GM12891 (cell line): Measurements from ENCODE around the gene IFT80.

ENCODE experiments used
- POLR2AphosphoS5 ChIP-seq: IDR thresholded peaks from 2 replicates; pipeline ENCODE4 v1.6.1; 2011; ENCODE audit warnings: low read depth, low read length, control low read depth
- POU2F2 ChIP-seq: IDR thresholded peaks from 2 replicates; pipeline ENCODE4 v1.6.1; 2011; ENCODE audit warnings: low read depth, mild to moderate bottlenecking, control low read depth, low read length, moderate library complexity
- TAF1 ChIP-seq: IDR thresholded peaks from 2 replicates; pipeline ENCODE4 v1.6.1; 2011; ENCODE audit warnings: low read depth, low read length, control low read depth

DNA sequence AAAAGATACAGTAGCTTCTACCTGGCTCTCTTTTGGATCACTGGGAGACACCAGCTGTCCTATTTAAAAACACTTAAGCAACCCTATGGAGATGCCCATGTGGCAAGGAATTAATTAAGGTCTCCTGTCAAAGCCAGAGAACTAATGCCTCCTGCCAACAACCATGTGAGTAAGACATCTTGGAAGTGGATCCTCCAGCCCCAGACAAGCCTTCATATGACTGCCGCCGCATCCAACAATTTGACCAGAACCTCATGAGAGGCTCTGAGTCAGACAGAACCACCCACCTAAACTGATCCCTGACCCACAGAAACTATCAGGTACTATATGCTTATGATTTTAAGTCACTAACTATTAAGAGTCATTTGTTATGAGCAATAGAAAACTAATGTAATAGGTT lies 22.3 kb downstream of the IFT80 start:
- TF ChIP-seq TAF1 (no peak), POU2F2 (no peak), POLR2AphosphoS5 (no peak)
